HepG2 (cell line): Measurements from ENCODE around the gene CYB5R3. TPM values are rescaled to one million over a fixed set of nuclear protein-coding genes. Genes with fewer than 3 reads are reported as not detected.
A peak's percentile ranks its signal among the peaks of the same experiment; 100 is the strongest.

Experiments
- CBX5 ChIP-seq: sonication (generic); formaldehyde crosslinking; IDR thresholded peaks from 2 replicates; pipeline ENCODE4 v1.4.0; 2020; ENCODE audit warnings: missing genetic modification reagents, borderline replicate concordance
- CC2D1A ChIP-seq: sonication (generic); formaldehyde crosslinking; IDR thresholded peaks from 2 replicates; pipeline ENCODE4 v1.8.1; 2023; ENCODE audit warnings: mild to moderate bottlenecking, missing genetic modification reagents
- CREB3 ChIP-seq: sonication (generic); formaldehyde crosslinking; IDR thresholded peaks from 2 replicates; pipeline ENCODE4 v1.5.0; 2020; ENCODE audit warnings: missing genetic modification reagents
- FIP1L1 ChIP-seq: fragments of 200-400 bp; formaldehyde crosslinking; IDR thresholded peaks from 2 replicates; pipeline ENCODE4 v1.6.1; 2018; ENCODE audit warnings: low read depth, mild to moderate bottlenecking, low read length, moderate library complexity, borderline replicate concordance; ENCODE audit not compliant: insufficient read depth
- HNF4G ChIP-seq, 2 experiments: sonication (generic) in 1 of 2; formaldehyde crosslinking in 1 of 2; IDR thresholded peaks; 2 replicates each; pipeline versions ENCODE4 v1.4.0 to v1.6.1; 2011 to 2020; ENCODE audit warnings: borderline replicate concordance in 2 of 2, low read depth in 2 of 2, mild to moderate bottlenecking in 2 of 2, low read length in 1 of 2, missing genetic modification reagents in 1 of 2, moderate library complexity in 1 of 2
- JUNB ChIP-seq: sonication (generic); formaldehyde crosslinking; IDR thresholded peaks from 2 replicates; pipeline ENCODE4 v1.8.0; 2022; ENCODE audit warnings: missing genetic modification reagents, mild to moderate bottlenecking, borderline replicate concordance
- KDM1A ChIP-seq: IDR thresholded peaks from 2 replicates; pipeline ENCODE4 v1.6.1; 2016; ENCODE audit warnings: missing compliant biosample characterization
- LBX2 ChIP-seq: sonication (generic); formaldehyde crosslinking; IDR thresholded peaks from 2 replicates; pipeline ENCODE4 v1.5.0; 2020; ENCODE audit warnings: missing genetic modification reagents, mild to moderate bottlenecking, borderline replicate concordance
- MLX ChIP-seq: IDR thresholded peaks from 2 replicates; pipeline ENCODE4 v1.6.1; 2016
- NBN ChIP-seq: fragments of 450-650 bp; conservative IDR thresholded peaks from 2 replicates; pipeline ENCODE4 v1.6.1; 2017
- PBX3 ChIP-seq: sonication (generic); formaldehyde crosslinking; IDR thresholded peaks from 2 replicates; pipeline ENCODE4 v1.8.1; 2023; ENCODE audit warnings: missing genetic modification reagents, inconsistent platforms, borderline replicate concordance
- PITX1 ChIP-seq: sonication (generic); formaldehyde crosslinking; IDR thresholded peaks from 2 replicates; pipeline ENCODE4 v1.5.1; 2020; ENCODE audit warnings: mild to moderate bottlenecking, missing genetic modification reagents
- RAD51 ChIP-seq: fragments of 450-650 bp; IDR thresholded peaks from 2 replicates; pipeline ENCODE4 v1.6.1; 2016; ENCODE audit warnings: borderline replicate concordance
- RARA ChIP-seq: IDR thresholded peaks from 2 replicates; pipeline ENCODE4 v1.6.1; 2016; ENCODE audit warnings: missing genetic modification reagents, missing compliant biosample characterization
- RFX1 ChIP-seq: fragments of 450-650 bp; IDR thresholded peaks from 2 replicates; pipeline ENCODE4 v1.6.1; 2017
- SMC3 ChIP-seq: IDR thresholded peaks from 2 replicates; pipeline ENCODE4 v1.6.1; 2011; ENCODE audit warnings: low read length, improper control_type of control experiment
- TEAD3 ChIP-seq: optimal IDR thresholded peaks from 2 replicates; pipeline ENCODE3; 2016; ENCODE audit warnings: borderline replicate concordance
- TOPORS ChIP-seq: sonication (generic); formaldehyde crosslinking; IDR thresholded peaks from 2 replicates; pipeline ENCODE4 v1.8.0; 2023; ENCODE audit warnings: mild to moderate bottlenecking, missing genetic modification reagents
- ZEB1 ChIP-seq: IDR thresholded peaks from 2 replicates; pipeline ENCODE4 v1.6.1; 2012; ENCODE audit warnings: mild to moderate bottlenecking, low read depth, inconsistent platforms; ENCODE audit not compliant: insufficient replicate concordance
- ZFP1 ChIP-seq: IDR thresholded peaks from 2 replicates; pipeline ENCODE4 v1.6.1; 2016
- ZFP82 ChIP-seq: sonication (generic); formaldehyde crosslinking; IDR thresholded peaks from 2 replicates; pipeline ENCODE4 v1.5.1; 2020; ENCODE audit warnings: mild to moderate bottlenecking, missing genetic modification reagents, borderline replicate concordance
- ZMYM2 ChIP-seq: sonication (generic); formaldehyde crosslinking; IDR thresholded peaks from 2 replicates; pipeline ENCODE4 v1.8.0; 2022; ENCODE audit warnings: mild to moderate bottlenecking, missing genetic modification reagents
- ZNF121 ChIP-seq: sonication (generic); formaldehyde crosslinking; IDR thresholded peaks from 2 replicates; pipeline ENCODE4 v1.5.0; 2020; ENCODE audit warnings: mild to moderate bottlenecking, missing genetic modification reagents
- ZNF24 ChIP-seq: fragments of 450-650 bp; IDR thresholded peaks from 2 replicates; pipeline ENCODE4 v1.6.1; 2017; ENCODE audit warnings: antibody characterized with exemption, mild to moderate bottlenecking
- ZNF549 ChIP-seq: sonication (generic); formaldehyde crosslinking; IDR thresholded peaks from 2 replicates; pipeline ENCODE4 v1.5.0; 2020; ENCODE audit warnings: missing genetic modification reagents
- ZNF570 ChIP-seq: sonication (generic); formaldehyde crosslinking; IDR thresholded peaks from 2 replicates; pipeline ENCODE4 v1.4.0; 2020; ENCODE audit warnings: mild to moderate bottlenecking, missing genetic modification reagents, borderline replicate concordance
- ZNF576 ChIP-seq: sonication (generic); formaldehyde crosslinking; IDR thresholded peaks from 2 replicates; pipeline ENCODE4 v1.4.0; 2020; ENCODE audit warnings: mild to moderate bottlenecking, missing genetic modification reagents
- ZNF709 ChIP-seq: sonication (generic); formaldehyde crosslinking; IDR thresholded peaks from 2 replicates; pipeline ENCODE4 v1.5.0; 2020; ENCODE audit warnings: mild to moderate bottlenecking, missing genetic modification reagents
- polyA plus RNA-seq, 8 experiments: library from polyadenylated mRNA; depleted of rRNA in 3 of 8; stranded (reverse) in 7 of 8; unstranded in 1 of 8; fragments of >200 nt; fragmentation: Illumina TruSeq in 4 of 8; extraction: Trizol in 4 of 8; gene quantifications; 2 replicates each; pipeline versions ENCODE4 v1.2.1 to v1.2.3, GENCODE V29; 2011 to 2016; ENCODE audit warnings: low read depth in 4 of 8, missing spikeins in 1 of 8, mixed read lengths in 1 of 8; ENCODE audit not compliant: insufficient read depth in 1 of 8
- total RNA-seq, 5 experiments: library from RNA; depleted of rRNA; stranded (reverse); fragments of >200 nt; fragmentation: Illumina TruSeq; extraction: Trizol; gene quantifications; 2 replicates each; pipeline ENCODE4 v1.2.3, GENCODE V29; 2016; ENCODE audit warnings: low read depth in 1 of 5

Gene CYB5R3
- total and polyA plus RNA-seq, 2 of the 13 experiments (the other 11 are each of a cell fraction or from before 2014, with no cell fraction given), result 32.4 to 305 TPM

GRCh38 chr22:42615092-42615859, 33.9 kb downstream of the CYB5R3 start (continued):
- TF ChIP-seq SMC3 (no peak), ZEB1 (peak; percentile 81), RAD51 (no peak), CREB3 (no peak), ZNF24 (peak; percentile 51; the same call in 1 of the 2 replicates), PBX3 (CRISPR knock-in tag) (no peak; the same call in none of the 2 replicates), ZNF576 (CRISPR knock-in tag) (no peak), MLX (CRISPR knock-in tag) (peak; percentile 73; the same call in 1 of the 2 replicates), JUNB (peak; percentile 82), CC2D1A (CRISPR knock-in tag) (peak; percentile 92; the same call in 1 of the 2 replicates), FIP1L1 (peak; percentile 80; the same call in 1 of the 2 replicates), ZNF549 (no peak), PITX1 (CRISPR knock-in tag) (peak; percentile 39; the same call in 1 of the 2 replicates), ZNF709 (0 out of 2 replicates have a peak, but pooled peaks have one; percentile 14), RFX1 (no peak), ZNF570 (CRISPR knock-in tag) (peak; percentile 79; the same call in 1 of the 2 replicates), CBX5 (CRISPR knock-in tag) (peak; percentile 96; the same call in 1 of the 2 replicates), TOPORS (CRISPR knock-in tag) (peak; percentile 83; the same call in 1 of the 2 replicates), ZNF121 (CRISPR knock-in tag) (0 out of 2 replicates have a peak, but pooled peaks have one; percentile 18), ZFP1 (CRISPR knock-in tag) (peak; percentile 94), ZMYM2 (CRISPR knock-in tag) (peak; percentile 80; the same call in 1 of the 2 replicates), TEAD3 (CRISPR knock-in tag) (peak; percentile 19), HNF4G (IDR thresholded peaks at IDR 0.05; ENCODE audit: borderline replicate concordance, low read depth, low read length) (peak; percentile 85), HNF4G (CRISPR knock-in tag; IDR thresholded peaks at IDR 0.05; ENCODE audit: borderline replicate concordance, low read depth) (no peak; the same call in 1 of the 2 replicates), NBN (no peak), LBX2 (CRISPR knock-in tag) (no peak), ZFP82 (CRISPR knock-in tag) (peak; percentile 89; the same call in 1 of the 2 replicates), RARA (CRISPR knock-in tag) (peak; percentile 75), KDM1A (no peak)
